ENCODE data around the gene LTBR.
A peak's percentile ranks its signal among the peaks of the same experiment; 100 is the strongest.

Gene LTBR

DNA sequence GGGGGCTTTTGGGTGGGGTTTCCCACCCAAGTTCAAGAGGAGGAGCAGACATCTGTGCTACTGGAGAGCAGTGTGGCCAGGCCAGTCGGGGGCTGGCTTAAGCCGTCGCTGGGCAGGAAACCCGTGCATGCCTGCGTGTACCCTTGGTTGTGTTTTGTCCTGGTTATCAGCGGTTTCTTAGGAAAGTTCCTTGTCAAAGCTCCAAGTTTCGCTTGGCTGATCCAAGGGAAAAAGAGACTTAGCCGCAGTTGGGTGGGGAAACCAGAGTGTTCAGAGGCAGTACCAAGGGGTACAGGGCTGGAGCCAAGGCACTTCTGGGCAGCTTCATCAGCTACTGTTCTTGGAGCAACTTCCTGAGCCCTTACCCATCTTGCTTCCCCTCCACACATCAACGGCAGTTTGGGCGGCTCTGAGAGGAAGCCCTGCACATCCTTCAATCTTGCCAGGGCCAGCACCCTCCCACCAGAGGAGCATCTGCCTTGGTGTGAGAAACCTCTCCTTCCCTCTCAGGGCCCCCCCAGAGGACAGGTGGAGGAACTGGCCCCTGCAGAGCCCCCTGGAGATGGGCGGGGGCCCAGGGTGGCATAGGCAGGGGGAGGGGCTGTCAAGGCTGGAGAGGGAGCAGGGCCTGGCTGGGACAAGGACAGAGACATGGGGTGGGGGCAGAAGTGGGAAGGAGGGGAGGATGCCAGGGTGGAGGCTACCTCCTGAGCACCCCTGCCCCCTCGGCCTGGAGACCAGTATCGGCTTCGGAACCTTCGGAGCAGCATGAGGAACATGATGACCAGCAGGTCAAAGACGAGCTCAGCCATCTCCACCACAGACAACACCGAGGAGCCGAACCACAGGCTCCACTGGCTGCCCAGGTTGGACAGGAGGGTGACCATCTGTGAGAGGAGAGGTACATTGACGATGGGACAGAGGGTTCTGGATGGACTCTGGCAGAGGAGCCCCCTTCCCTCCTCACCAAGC is 36.3 kb upstream of the LTBR start:
- Histone ChIP-seq H3K4me1 (ENCODE audit: control insufficient read depth, insufficient read depth, low read length) (no peaks in the 10 kb centered on the region), H3K4me3 (ENCODE audit: low read depth, low read length) (no peak overlapping the region), H3K27ac (ENCODE audit: extremely low read depth, low read depth, low read length) (no peak overlapping the region), H3K9me3 (ENCODE audit: control insufficient read depth, insufficient read depth, low read depth, low read length) (no peaks in the 10 kb centered on the region), H3K36me3 (ENCODE audit: control insufficient read depth in 2 of 2, insufficient read depth in 1 of 2, low read length in 2 of 2) (no peaks in the 10 kb centered on the region)
- TF ChIP-seq ZNF670 (tag by site-specific recombination; IDR thresholded peaks at IDR 0.05; ENCODE audit: low read depth), result no peak
- TF ChIP-seq GLIS1 (tag by site-specific recombination; IDR thresholded peaks at IDR 0.05), result peak; percentile 46
- ChIA-PET CTCF (no interaction called here), POLR2A (interaction anchor here (1.7 kb wide), 1 partner anchor 123 kb away, joined by 3 read pairs; the partner anchor contains the start of gene VAMP1)

DNA sequence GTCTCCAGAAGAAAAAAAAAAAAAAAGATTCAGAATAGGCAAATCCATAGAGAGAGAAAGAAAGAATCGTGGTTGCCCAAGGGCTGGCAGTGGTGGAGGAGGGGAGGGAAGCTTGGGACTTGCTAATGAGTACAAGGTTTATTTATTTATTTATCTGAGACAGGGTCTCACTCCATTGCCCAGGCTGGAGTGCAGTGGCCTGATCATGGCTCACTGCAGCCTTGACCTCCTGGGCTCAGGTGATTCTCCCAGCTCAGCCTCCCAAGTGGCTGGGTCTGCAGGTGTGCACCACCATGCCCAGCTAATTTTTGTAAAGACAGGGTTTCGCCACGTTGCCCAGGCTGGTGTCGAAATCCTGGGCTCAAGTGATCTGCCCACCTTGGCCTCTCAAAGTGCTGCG is 32.3 kb upstream of the LTBR start:
- POLR2A ChIA-PET, result no interaction called here
- Histone ChIP-seq H3K36me3 (ENCODE audit: control insufficient read depth in 2 of 2, insufficient read depth in 1 of 2, low read length in 2 of 2) (no peaks in the 10 kb centered on the region), H3K27ac (ENCODE audit: extremely low read depth, low read depth, low read length) (no peak overlapping the region), H3K4me3 (ENCODE audit: low read depth, low read length) (no peak overlapping the region), H3K4me1 (ENCODE audit: control insufficient read depth, insufficient read depth, low read length) (no peaks in the 10 kb centered on the region), H3K9me3 (ENCODE audit: control insufficient read depth, insufficient read depth, low read depth, low read length) (no peaks in the 10 kb centered on the region)
- no peak for TF ChIP-seq SCRT1 (tag by site-specific recombination; IDR thresholded peaks at IDR 0.05; ENCODE audit: borderline replicate concordance)
- TF ChIP-seq ZNF223 (tag by site-specific recombination; IDR thresholded peaks at IDR 0.05), result no peak
- no peak for TF ChIP-seq KLF9 (tag by site-specific recombination; IDR thresholded peaks at IDR 0.05; ENCODE audit: low read depth)
- TF ChIP-seq, protein P1, sequence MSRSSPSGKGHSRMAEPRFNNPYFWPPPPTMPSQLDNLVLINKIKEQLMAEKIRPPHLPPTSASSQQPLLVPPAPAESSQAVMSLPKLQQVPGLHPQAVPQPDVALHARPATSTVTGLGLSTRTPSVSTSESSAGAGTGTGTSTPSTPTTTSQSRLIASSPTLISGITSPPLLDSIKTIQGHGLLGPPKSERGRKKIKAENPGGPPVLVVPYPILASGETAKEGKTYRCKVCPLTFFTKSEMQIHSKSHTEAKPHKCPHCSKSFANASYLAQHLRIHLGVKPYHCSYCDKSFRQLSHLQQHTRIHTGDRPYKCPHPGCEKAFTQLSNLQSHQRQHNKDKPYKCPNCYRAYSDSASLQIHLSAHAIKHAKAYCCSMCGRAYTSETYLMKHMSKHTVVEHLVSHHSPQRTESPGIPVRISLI (tag by site-specific recombination; IDR thresholded peaks at IDR 0.05), result no peak
- TF ChIP-seq ZNF341 (tag by site-specific recombination; IDR thresholded peaks at IDR 0.05; ENCODE audit: low read depth), result no peak
- TF ChIP-seq, protein P2, sequence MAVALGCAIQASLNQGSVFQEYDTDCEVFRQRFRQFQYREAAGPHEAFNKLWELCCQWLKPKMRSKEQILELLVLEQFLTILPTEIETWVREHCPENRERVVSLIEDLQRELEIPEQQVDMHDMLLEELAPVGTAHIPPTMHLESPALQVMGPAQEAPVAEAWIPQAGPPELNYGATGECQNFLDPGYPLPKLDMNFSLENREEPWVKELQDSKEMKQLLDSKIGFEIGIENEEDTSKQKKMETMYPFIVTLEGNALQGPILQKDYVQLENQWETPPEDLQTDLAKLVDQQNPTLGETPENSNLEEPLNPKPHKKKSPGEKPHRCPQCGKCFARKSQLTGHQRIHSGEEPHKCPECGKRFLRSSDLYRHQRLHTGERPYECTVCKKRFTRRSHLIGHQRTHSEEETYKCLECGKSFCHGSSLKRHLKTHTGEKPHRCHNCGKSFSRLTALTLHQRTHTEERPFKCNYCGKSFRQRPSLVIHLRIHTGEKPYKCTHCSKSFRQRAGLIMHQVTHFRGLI (tag by site-specific recombination; IDR thresholded peaks at IDR 0.05), result no peak
- TF ChIP-seq ZNF629 (tag by site-specific recombination; IDR thresholded peaks at IDR 0.05), result no peak
- TF ChIP-seq KLF7 (tag by site-specific recombination; IDR thresholded peaks at IDR 0.05; ENCODE audit: borderline replicate concordance), result no peak
- TF ChIP-seq ZNF121 (tag by site-specific recombination; IDR thresholded peaks at IDR 0.05), result no peak
- TF ChIP-seq, protein P3, sequence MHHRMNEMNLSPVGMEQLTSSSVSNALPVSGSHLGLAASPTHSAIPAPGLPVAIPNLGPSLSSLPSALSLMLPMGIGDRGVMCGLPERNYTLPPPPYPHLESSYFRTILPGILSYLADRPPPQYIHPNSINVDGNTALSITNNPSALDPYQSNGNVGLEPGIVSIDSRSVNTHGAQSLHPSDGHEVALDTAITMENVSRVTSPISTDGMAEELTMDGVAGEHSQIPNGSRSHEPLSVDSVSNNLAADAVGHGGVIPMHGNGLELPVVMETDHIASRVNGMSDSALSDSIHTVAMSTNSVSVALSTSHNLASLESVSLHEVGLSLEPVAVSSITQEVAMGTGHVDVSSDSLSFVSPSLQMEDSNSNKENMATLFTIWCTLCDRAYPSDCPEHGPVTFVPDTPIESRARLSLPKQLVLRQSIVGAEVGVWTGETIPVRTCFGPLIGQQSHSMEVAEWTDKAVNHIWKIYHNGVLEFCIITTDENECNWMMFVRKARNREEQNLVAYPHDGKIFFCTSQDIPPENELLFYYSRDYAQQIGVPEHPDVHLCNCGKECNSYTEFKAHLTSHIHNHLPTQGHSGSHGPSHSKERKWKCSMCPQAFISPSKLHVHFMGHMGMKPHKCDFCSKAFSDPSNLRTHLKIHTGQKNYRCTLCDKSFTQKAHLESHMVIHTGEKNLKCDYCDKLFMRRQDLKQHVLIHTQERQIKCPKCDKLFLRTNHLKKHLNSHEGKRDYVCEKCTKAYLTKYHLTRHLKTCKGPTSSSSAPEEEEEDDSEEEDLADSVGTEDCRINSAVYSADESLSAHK (tag by site-specific recombination; IDR thresholded peaks at IDR 0.05), result no peak
- CTCF ChIA-PET, result interaction anchor here (0.7 kb wide), 1 partner anchor 10 kb away, joined by 3 read pairs; no protein-coding TSS in a partner anchor

DNA sequence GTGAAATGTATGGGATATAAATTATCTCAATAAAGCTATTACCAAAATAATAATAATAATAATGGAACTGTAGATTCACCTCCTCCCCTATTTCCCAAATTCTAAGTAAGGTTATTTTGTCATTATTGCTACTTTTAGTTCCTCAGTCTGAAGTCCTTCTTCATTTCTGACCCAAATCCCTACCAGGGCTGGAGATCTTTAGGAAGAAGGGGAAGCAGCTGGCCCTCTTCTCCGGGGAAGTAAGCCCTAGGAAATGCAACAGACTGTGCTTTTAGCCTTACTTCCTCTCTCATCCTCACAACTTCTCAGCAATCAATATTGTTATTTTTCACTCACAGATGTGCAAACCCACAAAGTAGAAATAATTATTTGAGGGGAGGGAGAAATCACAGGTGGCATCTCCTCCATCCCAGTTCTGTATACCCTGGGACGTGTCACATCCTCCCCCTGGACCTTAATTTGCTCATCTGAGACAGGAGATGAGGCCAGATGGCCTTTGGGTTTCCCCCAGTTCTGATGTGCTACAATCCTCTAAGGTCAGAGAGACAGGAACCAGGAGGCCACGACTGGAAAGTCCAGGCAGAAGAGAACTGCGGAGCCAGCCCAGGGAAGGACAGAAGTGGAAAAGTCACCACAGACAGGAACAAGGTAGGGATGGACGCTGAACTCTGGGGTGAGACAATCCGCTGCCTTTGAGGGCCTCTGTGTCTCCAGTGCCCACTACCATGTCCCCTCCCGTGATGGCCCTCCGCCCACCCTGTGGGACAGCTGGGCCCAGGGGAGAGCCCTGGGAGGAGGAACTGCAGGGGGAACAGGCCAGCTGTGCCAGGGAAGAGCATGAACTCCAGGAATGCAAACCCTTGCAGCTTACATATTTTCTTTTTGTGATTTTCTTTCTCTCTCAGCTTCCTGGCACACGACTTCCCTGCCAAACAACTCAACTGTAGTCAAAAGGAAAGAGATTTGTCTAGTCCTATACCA is 31.5 kb upstream of the LTBR start:
- Histone ChIP-seq H3K36me3 (ENCODE audit: control insufficient read depth in 2 of 2, insufficient read depth in 1 of 2, low read length in 2 of 2) (no peaks in the 10 kb centered on the region), H3K4me1 (ENCODE audit: control insufficient read depth, insufficient read depth, low read length) (no peaks in the 10 kb centered on the region), H3K4me3 (ENCODE audit: low read depth, low read length) (no peak overlapping the region), H3K9me3 (ENCODE audit: control insufficient read depth, insufficient read depth, low read depth, low read length) (no peaks in the 10 kb centered on the region), H3K27ac (ENCODE audit: extremely low read depth, low read depth, low read length) (no peak overlapping the region)
- TF ChIP-seq ZNF629 (tag by site-specific recombination; IDR thresholded peaks at IDR 0.05) (no peak), ZIC2 (tag by site-specific recombination; IDR thresholded peaks at IDR 0.05) (peak; percentile 86)
- ChIA-PET POLR2A (interaction anchor here (0.9 kb wide), 1 partner anchor 13 kb away, joined by 3 read pairs; no protein-coding TSS in a partner anchor), CTCF (interaction anchor here (0.6 to 0.7 kb wide), 4 partner anchors 9 to 345 kb away, joined by 3 to 11 read pairs (median 3); no protein-coding TSS in a partner anchor)
